ENCODE measurements around the gene ABI1.

The ABI1 gene

DNA sequence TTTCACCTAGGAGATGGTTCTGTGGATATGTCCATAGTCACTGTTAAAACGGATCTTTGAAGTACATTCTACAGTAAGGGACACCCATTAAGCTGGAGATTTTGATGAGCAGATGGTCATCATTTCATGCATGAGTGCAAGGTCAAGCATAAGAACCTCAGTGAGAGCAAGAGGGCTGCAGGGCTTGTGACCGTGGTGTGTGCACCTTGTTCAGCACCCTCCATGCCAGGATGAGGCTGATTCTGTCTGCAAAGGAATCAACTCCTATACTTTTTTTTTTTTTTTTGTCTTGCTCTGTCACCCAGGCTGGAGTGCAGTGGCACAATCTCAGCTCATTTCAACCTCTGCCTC lies 145.6 kb downstream of the ABI1 start:
- TF ChIP-seq, protein P1, sequence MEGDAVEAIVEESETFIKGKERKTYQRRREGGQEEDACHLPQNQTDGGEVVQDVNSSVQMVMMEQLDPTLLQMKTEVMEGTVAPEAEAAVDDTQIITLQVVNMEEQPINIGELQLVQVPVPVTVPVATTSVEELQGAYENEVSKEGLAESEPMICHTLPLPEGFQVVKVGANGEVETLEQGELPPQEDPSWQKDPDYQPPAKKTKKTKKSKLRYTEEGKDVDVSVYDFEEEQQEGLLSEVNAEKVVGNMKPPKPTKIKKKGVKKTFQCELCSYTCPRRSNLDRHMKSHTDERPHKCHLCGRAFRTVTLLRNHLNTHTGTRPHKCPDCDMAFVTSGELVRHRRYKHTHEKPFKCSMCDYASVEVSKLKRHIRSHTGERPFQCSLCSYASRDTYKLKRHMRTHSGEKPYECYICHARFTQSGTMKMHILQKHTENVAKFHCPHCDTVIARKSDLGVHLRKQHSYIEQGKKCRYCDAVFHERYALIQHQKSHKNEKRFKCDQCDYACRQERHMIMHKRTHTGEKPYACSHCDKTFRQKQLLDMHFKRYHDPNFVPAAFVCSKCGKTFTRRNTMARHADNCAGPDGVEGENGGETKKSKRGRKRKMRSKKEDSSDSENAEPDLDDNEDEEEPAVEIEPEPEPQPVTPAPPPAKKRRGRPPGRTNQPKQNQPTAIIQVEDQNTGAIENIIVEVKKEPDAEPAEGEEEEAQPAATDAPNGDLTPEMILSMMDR (conservative IDR thresholded peaks at IDR 0.05; ENCODE audit: low read depth, low read length): no peak
- no peaks in the 10 kb centered on the region for H3K79me2 ChIP-seq (ENCODE audit: insufficient read depth, low read depth)
- no peak overlapping the region for H3K27ac ChIP-seq
- H4K20me1 ChIP-seq (ENCODE audit: insufficient read depth): no peaks in the 10 kb centered on the region
- H3K36me3 ChIP-seq (ENCODE audit: insufficient read depth): no peaks in the 10 kb centered on the region; the same call in 1 of the 2 replicates
- H3K27me3 ChIP-seq (ENCODE audit: insufficient read depth, low read depth): no peaks in the 10 kb centered on the region
- H2AFZ ChIP-seq (ENCODE audit: low read depth): no peak overlapping the region
- H3K4me1 ChIP-seq (ENCODE audit: low read depth, poor library complexity, severe bottlenecking): no peaks in the 10 kb centered on the region
- H3K9ac ChIP-seq: no peak overlapping the region
- no peak overlapping the region for H3K4me2 ChIP-seq
- no peak overlapping the region for H3K4me3 ChIP-seq (IDR thresholded peaks at IDR 0.05; ENCODE audit: insufficient read depth, low read depth, low read length)

DNA sequence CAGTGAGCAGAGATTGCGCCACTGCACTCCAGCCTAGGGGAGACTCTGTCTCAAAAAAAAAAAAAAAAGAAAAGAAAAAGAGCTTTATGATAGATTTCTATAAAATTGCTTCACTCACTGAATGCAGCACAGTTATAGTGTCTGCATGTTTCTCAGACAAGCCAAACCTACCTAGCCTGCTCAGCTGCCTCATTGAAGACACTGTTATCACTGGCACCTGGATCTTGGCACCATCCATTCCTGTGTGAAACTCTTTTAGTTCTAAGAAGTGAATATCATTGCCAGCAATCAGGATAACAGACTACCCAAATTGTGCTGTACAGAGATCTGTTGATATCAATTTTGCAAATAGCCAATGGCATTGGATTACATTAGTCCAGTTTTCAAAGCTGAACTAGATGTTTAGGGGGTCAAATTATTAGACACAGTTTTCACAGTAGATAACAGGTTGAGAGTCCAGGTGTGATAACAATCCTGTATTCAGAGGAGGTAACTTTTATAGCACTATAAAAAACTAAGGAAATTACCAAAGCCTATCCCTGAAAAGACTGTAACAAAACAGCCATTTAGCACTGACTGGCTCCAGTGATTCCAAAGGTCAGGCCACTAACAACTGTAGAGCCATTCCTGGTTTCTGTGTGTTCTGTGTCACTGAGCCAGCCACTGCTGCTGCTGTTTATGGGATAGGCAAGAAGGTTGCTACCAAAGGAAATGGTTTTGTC lies 146.2 kb downstream of the ABI1 start:
- no peak overlapping the region for H3K9ac ChIP-seq
- H3K27me3 ChIP-seq (ENCODE audit: insufficient read depth, low read depth): no peaks in the 10 kb centered on the region
- no peak overlapping the region for H3K4me3 ChIP-seq (IDR thresholded peaks at IDR 0.05; ENCODE audit: insufficient read depth, low read depth, low read length)
- no peak overlapping the region for H2AFZ ChIP-seq (ENCODE audit: low read depth)
- peaks cover 2% of the 10 kb centered on the region; the same call in 1 of the 2 replicates for H3K36me3 ChIP-seq (ENCODE audit: insufficient read depth)
- no peaks in the 10 kb centered on the region for H3K4me1 ChIP-seq (ENCODE audit: low read depth, poor library complexity, severe bottlenecking)
- H3K27ac ChIP-seq: no peak overlapping the region
- TF ChIP-seq, protein P1 (conservative IDR thresholded peaks at IDR 0.05; ENCODE audit: low read depth, low read length): no peak
- no peak overlapping the region for H3K4me2 ChIP-seq
- H4K20me1 ChIP-seq (ENCODE audit: insufficient read depth): no peaks in the 10 kb centered on the region
- no peaks in the 10 kb centered on the region for H3K79me2 ChIP-seq (ENCODE audit: insufficient read depth, low read depth)

DNA sequence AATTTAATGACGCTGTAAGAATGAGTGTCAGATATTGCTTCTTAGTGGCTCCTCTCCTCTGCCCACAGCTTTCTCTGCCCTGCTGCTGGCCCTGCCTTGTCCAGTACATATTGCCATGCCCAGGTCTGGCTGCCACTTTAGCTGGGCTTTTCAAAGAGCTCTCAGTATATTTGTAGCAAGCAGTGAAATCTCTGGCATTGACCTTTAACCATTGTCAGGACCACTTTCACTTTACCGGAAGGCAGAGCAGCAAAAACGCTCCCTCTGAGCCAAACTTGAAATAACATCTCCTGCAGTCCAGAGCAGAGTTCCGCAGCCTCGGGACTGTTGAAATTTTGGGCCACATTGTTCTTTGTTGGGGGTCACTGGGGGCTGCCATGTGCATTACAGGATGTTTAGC lies 149.4 kb downstream of the ABI1 start:
- no peak overlapping the region for H3K4me3 ChIP-seq (IDR thresholded peaks at IDR 0.05; ENCODE audit: insufficient read depth, low read depth, low read length)
- peaks cover 5% of the 10 kb centered on the region; the same call in 1 of the 2 replicates for H3K79me2 ChIP-seq (ENCODE audit: insufficient read depth, low read depth)
- H3K4me2 ChIP-seq: no peak overlapping the region
- TF ChIP-seq, protein P1 (conservative IDR thresholded peaks at IDR 0.05; ENCODE audit: low read depth, low read length): no peak
- H4K20me1 ChIP-seq (ENCODE audit: insufficient read depth): no peaks in the 10 kb centered on the region
- no peak overlapping the region for H2AFZ ChIP-seq (ENCODE audit: low read depth)
- no peak overlapping the region for H3K9ac ChIP-seq
- H3K36me3 ChIP-seq (ENCODE audit: insufficient read depth): peaks cover 4% of the 10 kb centered on the region; the same call in 1 of the 2 replicates
- H3K4me1 ChIP-seq (ENCODE audit: low read depth, poor library complexity, severe bottlenecking): no peaks in the 10 kb centered on the region
- H3K27me3 ChIP-seq (ENCODE audit: insufficient read depth, low read depth): no peaks in the 10 kb centered on the region
- no peak overlapping the region for H3K27ac ChIP-seq

DNA sequence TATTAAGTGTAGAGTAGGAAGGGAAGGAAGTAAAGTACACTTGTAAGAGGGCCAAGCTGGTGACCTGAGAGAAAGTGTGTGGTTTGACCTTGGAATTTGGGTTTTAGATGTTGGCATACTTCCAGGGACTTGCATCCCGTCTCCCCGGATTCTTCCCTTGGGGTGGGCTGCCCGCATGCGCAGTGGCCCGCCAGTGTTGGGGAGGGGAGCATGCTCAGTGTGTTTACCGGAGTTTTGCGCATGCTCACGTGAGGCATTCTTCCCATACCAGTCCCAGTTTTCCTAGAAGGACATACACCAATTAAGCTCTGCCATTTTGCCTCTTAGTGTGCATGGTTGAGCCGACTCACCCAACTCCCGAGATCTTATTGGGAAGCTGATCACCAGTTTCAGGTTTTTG lies 153.8 kb downstream of the ABI1 start:
- Histone ChIP-seq H3K4me2 (no peak overlapping the region), H3K27me3 (ENCODE audit: insufficient read depth, low read depth) (no peaks in the 10 kb centered on the region), H3K79me2 (ENCODE audit: insufficient read depth, low read depth) (peaks cover 26% of the 10 kb centered on the region), H3K36me3 (ENCODE audit: insufficient read depth) (peaks cover 13% of the 10 kb centered on the region; the same call in 1 of the 2 replicates), H4K20me1 (ENCODE audit: insufficient read depth) (no peaks in the 10 kb centered on the region), H3K9ac (no peak overlapping the region), H3K27ac (no peak overlapping the region), H2AFZ (ENCODE audit: low read depth) (no peak overlapping the region), H3K4me3 (IDR thresholded peaks at IDR 0.05; ENCODE audit: insufficient read depth, low read depth, low read length) (no peak overlapping the region), H3K4me1 (ENCODE audit: low read depth, poor library complexity, severe bottlenecking) (no peaks in the 10 kb centered on the region)
- TF ChIP-seq, protein P1 (conservative IDR thresholded peaks at IDR 0.05; ENCODE audit: low read depth, low read length): no peak

All from KMS-11 (cell line).